Hepatocyte (in vitro differentiated cells): ENCODE measurements around the gene ANO6. TPM values are rescaled to one million over a fixed set of nuclear protein-coding genes. Genes with fewer than 3 reads are reported as not detected.

Source experiments
- DNase-seq: peaks from one replicate; pipeline ENCODE4 v3.0.0-alpha.2; 2016; ENCODE audit warnings: low spot score
- H2AFZ ChIP-seq: fragments of 200-600 bp; sonication (generic); 2 replicates; pipeline ENCODE4 v1.6.0; 2016; ENCODE audit warnings: antibody characterized with exemption, mild to moderate bottlenecking
- H3K27ac ChIP-seq: fragments of 200-600 bp; sonication (generic); 2 replicates; pipeline ENCODE4 v1.5.1; 2016; ENCODE audit warnings: mild to moderate bottlenecking
- H3K27me3 ChIP-seq: fragments of 200-600 bp; sonication (generic); 2 replicates; pipeline ENCODE4 v1.6.1; 2016
- H3K36me3 ChIP-seq: fragments of 200-600 bp; sonication (generic); replicated peaks from 2 replicates; pipeline ENCODE4 v1.5.1; 2016; ENCODE audit warnings: low read depth; ENCODE audit not compliant: insufficient read depth
- H3K4me1 ChIP-seq: fragments of 200-600 bp; sonication (generic); 2 replicates; pipeline ENCODE4 v1.5.1; 2016; ENCODE audit warnings: mild to moderate bottlenecking, moderate library complexity; ENCODE audit not compliant: insufficient read depth
- H3K4me2 ChIP-seq: fragments of 200-600 bp; sonication (generic); 2 replicates; pipeline ENCODE4 v1.6.0; 2016
- H3K4me3 ChIP-seq: fragments of 200-600 bp; sonication (generic); 2 replicates; pipeline ENCODE4 v1.5.1; 2016; ENCODE audit warnings: mild to moderate bottlenecking
- H3K79me2 ChIP-seq: fragments of 200-600 bp; sonication (generic); 2 replicates; pipeline ENCODE4 v1.6.0; 2017; ENCODE audit warnings: mild to moderate bottlenecking
- H3K9me2 ChIP-seq: fragments of 200-600 bp; sonication (generic); replicated peaks from 2 replicates; pipeline ENCODE4 v1.6.0; 2017; ENCODE audit warnings: mild to moderate bottlenecking; ENCODE audit not compliant: insufficient read depth
- H3K9me3 ChIP-seq: fragments of 200-600 bp; sonication (generic); 2 replicates; pipeline ENCODE4 v1.5.1; 2016; ENCODE audit warnings: low read depth, mild to moderate bottlenecking
- H4K20me1 ChIP-seq: fragments of 200-600 bp; sonication (generic); 2 replicates; pipeline ENCODE4 v1.6.0; 2016; ENCODE audit warnings: mild to moderate bottlenecking; ENCODE audit not compliant: insufficient read depth, poor library complexity, severe bottlenecking
- CTCF ChIP-seq: fragments of 200-600 bp; sonication (generic); IDR thresholded peaks from 2 replicates; pipeline ENCODE4 v1.5.1; 2016; ENCODE audit warnings: antibody characterized with exemption, mild to moderate bottlenecking; ENCODE audit not compliant: poor library complexity
- EZH2 ChIP-seq: fragments of 200-600 bp; sonication (generic); IDR thresholded peaks from 2 replicates; pipeline ENCODE4 v1.6.1; 2016; ENCODE audit warnings: antibody characterized with exemption, mild to moderate bottlenecking, borderline replicate concordance
- EZH2phosphoT487 ChIP-seq: fragments of 200-600 bp; sonication (generic); IDR thresholded peaks from one replicate; pipeline ENCODE4 v1.6.1; 2018; ENCODE audit warnings: antibody characterized with exemption, mild to moderate bottlenecking, low read depth, moderate library complexity; ENCODE audit not compliant: unreplicated experiment, severe bottlenecking
- WGBS: methylation state at CpG from one replicate; pipeline ENCODE4 v1.1.6; 2016; ENCODE audit warnings: low lambda C conversion rate; ENCODE audit errors: missing lambda C conversion rate; 5-methylcytosine and 5-hydroxymethylcytosine counted together
- polyA plus RNA-seq: library from polyadenylated mRNA; unstranded; fragments of >200 nt; fragmentation: Nextera tagmentation; extraction: Ambion mirVana; gene quantifications from 2 replicates; pipeline ENCODE4 v1.2.1, GENCODE V29; 2016
- total RNA-seq: library from RNA; depleted of rRNA; stranded (reverse); fragments of >200 nt; gene quantifications from 2 replicates; pipeline ENCODE4 v1.2.3, GENCODE V29; 2014

The ANO6 gene
- total and polyA plus RNA-seq, 2 experiments from 2014 or later, result 50.4 to 82.2 TPM

- no peak for DNase-seq
- Histone ChIP-seq H3K79me2 (peaks cover 87% of the 10 kb centered on the region), H3K4me3 (no peak overlapping the region), H3K27me3 (no peaks in the 10 kb centered on the region), H3K4me1 (peaks cover 18% of the 10 kb centered on the region), H4K20me1 (no peaks in the 10 kb centered on the region), H3K36me3 (no peaks in the 10 kb centered on the region), H3K9me2 (no peaks in the 10 kb centered on the region), H3K27ac (peak overlapping the region; percentile 13), H3K4me2 (no peak overlapping the region), H3K9me3 (no peaks in the 10 kb centered on the region), H2AFZ (no peak overlapping the region)
- 70% methylated on average over 5 of the region's 5 CpGs for WGBS
- no peak for TF ChIP-seq EZH2phosphoT487
- TF ChIP-seq EZH2, result no peak
- TF ChIP-seq CTCF, result no peak
These were observed 60.4 kb downstream of the ANO6 start for GRCh38 chr12:45276154-45276755.

- no peaks in the 10 kb centered on the region for H3K9me3 ChIP-seq
- TF ChIP-seq CTCF (no peak), EZH2phosphoT487 (no peak), EZH2 (no peak)
- H3K36me3 ChIP-seq, result no peaks in the 10 kb centered on the region
- no peak for DNase-seq
- no peaks in the 10 kb centered on the region for H3K27me3 ChIP-seq
- H3K4me3 ChIP-seq, result no peak overlapping the region
- H2AFZ ChIP-seq, result no peak overlapping the region
- no peak overlapping the region for H3K27ac ChIP-seq
- no peak overlapping the region for H3K4me2 ChIP-seq
- H3K4me1 ChIP-seq, result peaks cover 31% of the 10 kb centered on the region
- H3K9me2 ChIP-seq, result no peaks in the 10 kb centered on the region
- peaks cover 89% of the 10 kb centered on the region for H3K79me2 ChIP-seq
- no peaks in the 10 kb centered on the region for H4K20me1 ChIP-seq
- 93% methylated on average over 1 of the region's 1 CpG for WGBS
These were observed 62.6 kb downstream of the ANO6 start for GRCh38 chr12:45278447-45278846.

GRCh38 chr12:45279931-45280830, 64.3 kb downstream of the ANO6 start:
- Histone ChIP-seq H3K4me1 (peaks cover 41% of the 10 kb centered on the region), H3K9me2 (no peaks in the 10 kb centered on the region), H3K27me3 (no peaks in the 10 kb centered on the region), H3K9me3 (no peaks in the 10 kb centered on the region), H3K4me2 (no peak overlapping the region), H3K79me2 (peaks cover 83% of the 10 kb centered on the region), H3K36me3 (no peaks in the 10 kb centered on the region), H3K4me3 (no peak overlapping the region), H2AFZ (no peak overlapping the region), H3K27ac (peak overlapping the region; percentile 10), H4K20me1 (no peaks in the 10 kb centered on the region)
- WGBS, result 85% methylated on average over 4 of the region's 4 CpGs
- DNase-seq, result no peak
- TF ChIP-seq CTCF (no peak), EZH2 (no peak), EZH2phosphoT487 (no peak)
